Colonic mucosa (tissue), 4 donors: Measurements from ENCODE around the gene KCNK6. TPM values are rescaled to one million over a fixed set of nuclear protein-coding genes. Genes with fewer than 3 reads are reported as not detected.

Experiments
- DNase-seq: peaks from one replicate; pipeline ENCODE4 v3.0.0-alpha.2; 2020
- H3K27ac ChIP-seq: fragments of 200-600 bp; one replicate; pipeline ENCODE4 v1.8.0; 2021
- H3K27me3 ChIP-seq: fragments of 200-600 bp; one replicate; pipeline ENCODE4 v1.8.0; 2021
- H3K36me3 ChIP-seq: fragments of 200-600 bp; one replicate; pipeline ENCODE4 v1.8.0; 2021
- H3K4me1 ChIP-seq: fragments of 200-600 bp; one replicate; pipeline ENCODE4 v1.8.0; 2021; ENCODE audit warnings: mild to moderate bottlenecking
- H3K4me3 ChIP-seq: fragments of 200-600 bp; one replicate; pipeline ENCODE4 v1.8.0; 2021
- H3K9ac ChIP-seq, 2 donors: one replicate each; pipeline ENCODE4 v1.7.0; 2013; ENCODE audit warnings: control low read depth in 2 of 2, low read depth in 2 of 2, low read length in 2 of 2
- H3K9me3 ChIP-seq: fragments of 200-600 bp; one replicate; pipeline ENCODE4 v1.8.0; 2021
- intact Hi-C: fragments of 100-400 bp; cut with DNase I; formaldehyde crosslinking; loops from one replicate; pipeline ENCODE4 v1.14.1; 2022
- total RNA-seq, 2 donors: library from RNA; stranded (reverse); fragmentation: NEBNext Ultra II Directional in 1 of 2; extraction: Animal tissue kit (Norgen Biotek cat#: 25700) in 1 of 2; gene quantifications; one replicate each; pipeline ENCODE4 v1.2.1, GENCODE V29; 2021
- TF ChIP-seq, protein P1 (sequence below): fragments of 200-600 bp; IDR thresholded peaks from one replicate; pipeline ENCODE4 v1.8.0; 2022; ENCODE audit warnings: antibody characterized with exemption, mild to moderate bottlenecking
- donor health status: healthy.
- donor health status: DM: no; HTN: no; CAD: no.
- donor health status: DM: no; HTN: no; CAD: no.

The KCNK6 gene
- total RNA-seq, 2 donors from 2014 or later: 19.8 to 23.4 TPM

DNA sequence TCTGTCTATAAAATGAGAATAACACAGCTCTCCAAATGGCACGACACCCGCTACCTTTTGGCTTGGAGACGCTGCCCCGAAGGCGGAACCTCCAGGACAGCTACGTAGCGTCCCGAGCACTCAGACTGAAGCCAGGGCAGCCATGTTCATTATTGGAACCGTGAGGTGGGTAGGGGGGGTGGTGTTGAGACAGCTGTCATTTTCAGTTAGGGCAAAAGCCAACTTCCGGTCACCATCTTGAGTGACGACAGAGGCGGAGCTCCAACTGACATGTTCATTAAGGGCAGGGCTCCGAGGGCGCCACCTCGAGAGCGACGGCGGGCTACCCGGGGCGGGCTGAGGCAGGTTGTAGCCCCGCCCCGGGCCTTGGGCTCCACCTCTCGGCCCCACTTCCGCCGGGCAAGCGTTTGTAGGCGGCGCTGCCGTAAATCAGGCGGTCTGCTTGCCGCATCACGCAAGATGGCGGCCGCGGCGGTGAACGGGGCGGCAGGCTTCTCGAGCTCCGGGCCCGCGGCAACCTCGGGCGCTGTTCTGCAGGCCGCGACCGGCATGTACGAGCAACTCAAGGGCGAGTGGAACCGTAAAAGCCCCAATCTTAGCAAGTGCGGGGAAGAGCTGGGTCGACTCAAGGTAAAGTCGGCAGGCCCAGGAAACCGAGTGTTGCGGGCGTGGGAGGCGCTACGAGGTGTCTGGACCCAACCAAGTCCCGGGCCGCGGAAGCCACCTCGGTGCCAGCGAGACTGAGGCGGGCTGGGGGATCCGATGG, 54.9 kb downstream of the KCNK6 start, which contains the start of gene PSMD8:
TSS of gene PSMD8 (plus strand) at position 240 of the 766 bp plus-strand sequence. CDS start at position 271, 31 bp downstream.
- peak; percentile 99 for DNase-seq
- peak within 1 kb of the TSS; percentile 61 for H3K4me3 ChIP-seq
- H3K9ac ChIP-seq: peak within 1 kb of the TSS; percentile 85 to 89
- TF ChIP-seq, protein P1, sequence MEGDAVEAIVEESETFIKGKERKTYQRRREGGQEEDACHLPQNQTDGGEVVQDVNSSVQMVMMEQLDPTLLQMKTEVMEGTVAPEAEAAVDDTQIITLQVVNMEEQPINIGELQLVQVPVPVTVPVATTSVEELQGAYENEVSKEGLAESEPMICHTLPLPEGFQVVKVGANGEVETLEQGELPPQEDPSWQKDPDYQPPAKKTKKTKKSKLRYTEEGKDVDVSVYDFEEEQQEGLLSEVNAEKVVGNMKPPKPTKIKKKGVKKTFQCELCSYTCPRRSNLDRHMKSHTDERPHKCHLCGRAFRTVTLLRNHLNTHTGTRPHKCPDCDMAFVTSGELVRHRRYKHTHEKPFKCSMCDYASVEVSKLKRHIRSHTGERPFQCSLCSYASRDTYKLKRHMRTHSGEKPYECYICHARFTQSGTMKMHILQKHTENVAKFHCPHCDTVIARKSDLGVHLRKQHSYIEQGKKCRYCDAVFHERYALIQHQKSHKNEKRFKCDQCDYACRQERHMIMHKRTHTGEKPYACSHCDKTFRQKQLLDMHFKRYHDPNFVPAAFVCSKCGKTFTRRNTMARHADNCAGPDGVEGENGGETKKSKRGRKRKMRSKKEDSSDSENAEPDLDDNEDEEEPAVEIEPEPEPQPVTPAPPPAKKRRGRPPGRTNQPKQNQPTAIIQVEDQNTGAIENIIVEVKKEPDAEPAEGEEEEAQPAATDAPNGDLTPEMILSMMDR: no peak
- H3K27ac ChIP-seq: peak within 1 kb of the TSS; percentile 68
- no peaks in the 10 kb centered on the region for H3K27me3 ChIP-seq
- H3K4me1 ChIP-seq: peaks cover 5% of the 10 kb centered on the region
- no peaks in the 10 kb centered on the region for H3K9me3 ChIP-seq
- no peaks in the 10 kb centered on the region for H3K36me3 ChIP-seq
- intact Hi-C loops: loop anchor here (5.0 kb wide), 1 partner anchor 37 kb away; the partner anchor contains the start of gene CATSPERG

- peak overlapping the region; percentile 68 for H3K27ac ChIP-seq
- DNase-seq: no peak
- H3K4me1 ChIP-seq: peaks cover 5% of the 10 kb centered on the region
- H3K27me3 ChIP-seq: no peaks in the 10 kb centered on the region
- intact Hi-C loops: no loop called here
- no peaks in the 10 kb centered on the region for H3K9me3 ChIP-seq
- peak overlapping the region; percentile 61 for H3K4me3 ChIP-seq
- TF ChIP-seq, protein P1: no peak
- H3K9ac ChIP-seq: peak overlapping the region; percentile 85 to 89
- no peaks in the 10 kb centered on the region for H3K36me3 ChIP-seq
Observed at GRCh38 chr19:38375098-38375493, 55.5 kb downstream of the KCNK6 start.

DNA sequence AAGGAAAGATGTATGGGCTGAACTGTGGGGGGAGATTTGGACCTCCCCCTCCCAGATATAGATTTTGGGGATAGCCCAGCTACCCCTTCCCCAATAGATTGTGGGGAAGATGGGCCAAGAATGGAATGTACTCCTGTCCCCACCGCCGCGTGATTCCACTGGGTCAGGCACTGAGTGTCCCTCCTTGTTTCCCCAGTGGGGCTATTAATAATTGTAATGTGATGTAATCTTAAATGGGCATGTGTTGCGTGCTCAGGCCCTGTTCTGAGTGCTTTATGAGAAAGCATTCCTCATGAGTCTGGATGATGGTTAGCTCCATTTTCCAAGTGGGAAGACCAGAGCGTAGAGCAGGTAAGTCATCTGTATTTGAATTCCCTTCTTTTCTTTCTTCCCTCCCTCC, 56.1 kb downstream of the KCNK6 start:
- intact Hi-C loops: no loop called here
- no peak overlapping the region for H3K27ac ChIP-seq
- DNase-seq: no peak
- peak overlapping the region; percentile 61 for H3K4me3 ChIP-seq
- peak overlapping the region; percentile 85 to 89 for H3K9ac ChIP-seq
- H3K4me1 ChIP-seq: peaks cover 5% of the 10 kb centered on the region
- TF ChIP-seq, protein P1: no peak
- no peaks in the 10 kb centered on the region for H3K27me3 ChIP-seq
- peaks cover 2% of the 10 kb centered on the region for H3K36me3 ChIP-seq
- H3K9me3 ChIP-seq: no peaks in the 10 kb centered on the region

- Histone ChIP-seq H3K4me1 (peaks cover 5% of the 10 kb centered on the region), H3K27ac (no peak overlapping the region), H3K27me3 (no peaks in the 10 kb centered on the region), H3K4me3 (no peak overlapping the region), H3K36me3 (peaks cover 9% of the 10 kb centered on the region), H3K9ac (no peak overlapping the region), H3K9me3 (no peaks in the 10 kb centered on the region)
- intact Hi-C loops: no loop called here
- TF ChIP-seq, protein P1: no peak
- no peak for DNase-seq
Observed at GRCh38 chr19:38376576-38376975, 56.9 kb downstream of the KCNK6 start.

DNA sequence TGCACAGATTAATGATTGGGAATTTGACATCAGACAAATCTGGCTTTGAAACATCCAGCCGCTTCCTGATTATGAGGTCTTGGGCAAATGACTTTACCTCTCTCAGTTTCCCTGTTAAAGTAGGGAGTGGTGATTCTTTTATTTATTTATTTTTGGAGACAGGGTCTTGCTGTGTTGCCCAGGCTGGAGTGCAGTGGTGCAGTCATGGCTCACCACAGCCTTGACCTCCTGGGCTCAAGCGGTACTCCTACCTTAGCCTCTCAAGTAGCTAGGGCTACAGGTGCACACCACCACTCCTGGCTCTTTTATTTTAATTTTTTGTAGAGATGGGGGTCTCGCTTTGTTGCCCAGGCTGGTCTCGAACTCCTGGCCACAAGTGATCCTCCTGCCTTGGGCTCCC, 57.4 kb downstream of the KCNK6 start:
- H3K27me3 ChIP-seq: no peaks in the 10 kb centered on the region
- H3K36me3 ChIP-seq: peaks cover 14% of the 10 kb centered on the region
- DNase-seq: no peak
- no peak overlapping the region for H3K4me3 ChIP-seq
- H3K4me1 ChIP-seq: peaks cover 5% of the 10 kb centered on the region
- intact Hi-C loops: no loop called here
- H3K9ac ChIP-seq: no peak overlapping the region
- no peak overlapping the region for H3K27ac ChIP-seq
- TF ChIP-seq, protein P1: no peak
- H3K9me3 ChIP-seq: no peaks in the 10 kb centered on the region
